ENCODE measurements around the gene MTRF1.
A peak's percentile ranks its signal among the peaks of the same experiment; 100 is the strongest.

MTRF1 gene

GRCh38 chr13:41268764-41269163 lies 5.4 kb upstream of the MTRF1 start:
- WGBS, 2 donors (ENCODE audit: extremely low coverage in 2 of 2, insufficient read length in 2 of 2, insufficient replicate concordance in 1 of 2), result no CpG with 5 or more reads among the region's 1 CpG
- Histone ChIP-seq H2BK15ac (ENCODE audit: low read length) (no peak overlapping the region), H2BK5ac (ENCODE audit: low read length) (no peak overlapping the region), H4K91ac (ENCODE audit: low read depth, low read length, poor library complexity) (no peak overlapping the region), H2AFZ (ENCODE audit: low read length) (no peak overlapping the region), H2AK5ac (ENCODE audit: low read depth, low read length) (no peak overlapping the region), H3K4me3 (ENCODE audit: low read length in 2 of 2) (no peak overlapping the region), H3K23ac (ENCODE audit: low read depth, low read length, poor library complexity) (no peak overlapping the region), H4K8ac (ENCODE audit: low read depth, low read length) (no peak overlapping the region), H3K14ac (ENCODE audit: low read length) (no peak overlapping the region), H3K4ac (ENCODE audit: low read length) (no peak overlapping the region), H3K9ac (ENCODE audit: low read depth, low read length, poor library complexity) (no peak overlapping the region), H3K4me2 (ENCODE audit: insufficient read depth, low read length, poor library complexity, severe bottlenecking) (no peak overlapping the region), H2BK120ac (ENCODE audit: low read depth, low read length) (no peak overlapping the region), H3K4me1 (ENCODE audit: control insufficient read depth in 2 of 2, insufficient read depth in 1 of 2, low read depth in 1 of 2, low read length in 2 of 2) (no peaks in the 10 kb centered on the region), H3K9me3 (replicated peaks in 1 of 2; ENCODE audit: control insufficient read depth in 2 of 2, insufficient read depth in 1 of 2, low read depth in 1 of 2, low read length in 2 of 2) (peaks cover 2 to 23% of the 10 kb centered on the region in 2 donors), H3K36me3 (replicated peaks in 1 of 2; ENCODE audit: control insufficient read depth in 2 of 2, insufficient read depth in 2 of 2, low read length in 2 of 2) (no peaks in the 10 kb centered on the region), H2BK12ac (ENCODE audit: low read length) (no peak overlapping the region), H3K27ac (replicated peaks; ENCODE audit: low read length) (no peak overlapping the region), H3K27me3 (ENCODE audit: control insufficient read depth in 3 of 3, insufficient read depth in 3 of 3, low read depth in 1 of 3, low read length in 3 of 3) (no peaks in the 10 kb centered on the region), H3K79me1 (ENCODE audit: low read depth, low read length) (no peaks in the 10 kb centered on the region), H3K18ac (ENCODE audit: low read length) (no peak overlapping the region)
- DNase-seq (ENCODE audit: low spot score), result peak; percentile 32

- no peak overlapping the region for H2BK5ac ChIP-seq (ENCODE audit: low read length)
- no peak overlapping the region for H3K14ac ChIP-seq (ENCODE audit: low read length)
- H3K79me1 ChIP-seq (ENCODE audit: low read depth, low read length), result no peaks in the 10 kb centered on the region
- H2AFZ ChIP-seq (ENCODE audit: low read length), result no peak overlapping the region
- H4K91ac ChIP-seq (ENCODE audit: low read depth, low read length, poor library complexity), result no peak overlapping the region
- H2BK120ac ChIP-seq (ENCODE audit: low read depth, low read length), result no peak overlapping the region
- H3K18ac ChIP-seq (ENCODE audit: low read length), result no peak overlapping the region
- no peak overlapping the region for H3K9ac ChIP-seq (ENCODE audit: low read depth, low read length, poor library complexity)
- H3K4me2 ChIP-seq (ENCODE audit: insufficient read depth, low read length, poor library complexity, severe bottlenecking), result no peak overlapping the region
- H2BK12ac ChIP-seq (ENCODE audit: low read length), result no peak overlapping the region
- H4K8ac ChIP-seq (ENCODE audit: low read depth, low read length), result no peak overlapping the region
- H2AK5ac ChIP-seq (ENCODE audit: low read depth, low read length), result no peak overlapping the region
- no peak overlapping the region for H3K4ac ChIP-seq (ENCODE audit: low read length)
- no peak overlapping the region for H3K27ac ChIP-seq (replicated peaks; ENCODE audit: low read length)
- H3K4me3 ChIP-seq (ENCODE audit: low read length in 2 of 2), result no peak overlapping the region
- H3K23ac ChIP-seq (ENCODE audit: low read depth, low read length, poor library complexity), result no peak overlapping the region
- H3K36me3 ChIP-seq (replicated peaks in 1 of 2; ENCODE audit: control insufficient read depth in 2 of 2, insufficient read depth in 2 of 2, low read length in 2 of 2), result peaks cover 0 to 4% of the 10 kb centered on the region in 2 donors
- DNase-seq (ENCODE audit: low spot score), result no peak
- no peak overlapping the region for H2BK15ac ChIP-seq (ENCODE audit: low read length)
- peaks cover 2 to 23% of the 10 kb centered on the region in 2 donors for H3K9me3 ChIP-seq (replicated peaks in 1 of 2; ENCODE audit: control insufficient read depth in 2 of 2, insufficient read depth in 1 of 2, low read depth in 1 of 2, low read length in 2 of 2)
- no peaks in the 10 kb centered on the region for H3K27me3 ChIP-seq (ENCODE audit: control insufficient read depth in 3 of 3, insufficient read depth in 3 of 3, low read depth in 1 of 3, low read length in 3 of 3)
- H3K4me1 ChIP-seq (ENCODE audit: control insufficient read depth in 2 of 2, insufficient read depth in 1 of 2, low read depth in 1 of 2, low read length in 2 of 2), result peaks cover 0 to 4% of the 10 kb centered on the region in 2 donors
Observed at GRCh38 chr13:41267106-41267505, 3.7 kb upstream of the MTRF1 start.

GRCh38 chr13:41259875-41260501 lies 3.4 kb downstream of the MTRF1 start:
- Histone ChIP-seq H3K4me2 (ENCODE audit: insufficient read depth, low read length, poor library complexity, severe bottlenecking) (no peak overlapping the region), H3K27me3 (ENCODE audit: control insufficient read depth in 3 of 3, insufficient read depth in 3 of 3, low read depth in 1 of 3, low read length in 3 of 3) (no peaks in the 10 kb centered on the region), H2BK12ac (ENCODE audit: low read length) (no peak overlapping the region), H4K8ac (ENCODE audit: low read depth, low read length) (no peak overlapping the region), H2BK5ac (ENCODE audit: low read length) (no peak overlapping the region), H3K9ac (ENCODE audit: low read depth, low read length, poor library complexity) (no peak overlapping the region), H3K18ac (ENCODE audit: low read length) (no peak overlapping the region), H2AK5ac (ENCODE audit: low read depth, low read length) (no peak overlapping the region), H3K9me3 (replicated peaks in 1 of 2; ENCODE audit: control insufficient read depth in 2 of 2, insufficient read depth in 1 of 2, low read depth in 1 of 2, low read length in 2 of 2) (peaks cover 0 to 5% of the 10 kb centered on the region in 2 donors), H3K14ac (ENCODE audit: low read length) (no peak overlapping the region), H4K91ac (ENCODE audit: low read depth, low read length, poor library complexity) (no peak overlapping the region), H3K23ac (ENCODE audit: low read depth, low read length, poor library complexity) (no peak overlapping the region), H3K27ac (replicated peaks; ENCODE audit: low read length) (no peak overlapping the region), H3K4ac (ENCODE audit: low read length) (no peak overlapping the region), H2BK15ac (ENCODE audit: low read length) (no peak overlapping the region), H3K36me3 (replicated peaks in 1 of 2; ENCODE audit: control insufficient read depth in 2 of 2, insufficient read depth in 2 of 2, low read length in 2 of 2) (peaks cover 10 to 65% of the 10 kb centered on the region in 2 donors), H3K79me1 (ENCODE audit: low read depth, low read length) (no peaks in the 10 kb centered on the region), H3K4me3 (ENCODE audit: low read length in 2 of 2) (no peak overlapping the region), H3K4me1 (ENCODE audit: control insufficient read depth in 2 of 2, insufficient read depth in 1 of 2, low read depth in 1 of 2, low read length in 2 of 2) (peaks cover 0 to 4% of the 10 kb centered on the region in 2 donors), H2AFZ (ENCODE audit: low read length) (no peak overlapping the region), H2BK120ac (ENCODE audit: low read depth, low read length) (no peak overlapping the region)
- no CpG with 5 or more reads among the region's 6 CpGs for WGBS, 2 donors (ENCODE audit: extremely low coverage in 2 of 2, insufficient read length in 2 of 2, insufficient replicate concordance in 1 of 2)
- no peak for DNase-seq (ENCODE audit: low spot score)

DNA sequence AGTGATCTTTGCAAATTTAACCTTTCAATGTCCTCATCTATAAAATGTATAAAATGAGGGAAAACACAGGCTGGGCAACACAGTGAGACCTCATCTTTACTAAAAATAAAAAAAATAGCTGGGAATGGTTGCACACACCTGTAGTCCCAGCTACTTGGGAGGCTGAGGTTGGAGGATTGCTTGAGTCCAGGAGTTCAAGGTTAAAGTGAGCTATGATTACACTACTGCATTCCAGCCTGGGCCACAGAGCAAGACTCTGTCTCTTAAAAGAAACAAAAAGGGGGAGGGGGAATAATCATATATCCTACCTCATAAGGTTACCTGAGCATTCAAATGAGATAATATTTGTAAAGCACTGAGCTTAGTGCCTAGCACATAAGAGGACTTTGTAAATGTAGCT lies 5.8 kb downstream of the MTRF1 start:
- no peak overlapping the region for H3K4ac ChIP-seq (ENCODE audit: low read length)
- H3K23ac ChIP-seq (ENCODE audit: low read depth, low read length, poor library complexity), result no peak overlapping the region
- no peaks in the 10 kb centered on the region for H3K79me1 ChIP-seq (ENCODE audit: low read depth, low read length)
- no peak overlapping the region for H2AK5ac ChIP-seq (ENCODE audit: low read depth, low read length)
- no peaks in the 10 kb centered on the region for H3K27me3 ChIP-seq (ENCODE audit: control insufficient read depth in 3 of 3, insufficient read depth in 3 of 3, low read depth in 1 of 3, low read length in 3 of 3)
- H3K4me2 ChIP-seq (ENCODE audit: insufficient read depth, low read length, poor library complexity, severe bottlenecking), result no peak overlapping the region
- H3K9ac ChIP-seq (ENCODE audit: low read depth, low read length, poor library complexity), result no peak overlapping the region
- H2AFZ ChIP-seq (ENCODE audit: low read length), result no peak overlapping the region
- H2BK12ac ChIP-seq (ENCODE audit: low read length), result no peak overlapping the region
- peaks cover 0 to 2% of the 10 kb centered on the region in 2 donors for H3K4me1 ChIP-seq (ENCODE audit: control insufficient read depth in 2 of 2, insufficient read depth in 1 of 2, low read depth in 1 of 2, low read length in 2 of 2)
- no peak overlapping the region for H2BK120ac ChIP-seq (ENCODE audit: low read depth, low read length)
- H3K9me3 ChIP-seq (replicated peaks in 1 of 2; ENCODE audit: control insufficient read depth in 2 of 2, insufficient read depth in 1 of 2, low read depth in 1 of 2, low read length in 2 of 2), result peaks cover 0 to 5% of the 10 kb centered on the region in 2 donors
- no peak for DNase-seq (ENCODE audit: low spot score)
- H3K4me3 ChIP-seq (ENCODE audit: low read length in 2 of 2), result no peak overlapping the region
- no peak overlapping the region for H3K14ac ChIP-seq (ENCODE audit: low read length)
- no peak overlapping the region for H3K18ac ChIP-seq (ENCODE audit: low read length)
- no peak overlapping the region for H2BK5ac ChIP-seq (ENCODE audit: low read length)
- peaks cover 11 to 85% of the 10 kb centered on the region in 2 donors for H3K36me3 ChIP-seq (replicated peaks in 1 of 2; ENCODE audit: control insufficient read depth in 2 of 2, insufficient read depth in 2 of 2, low read length in 2 of 2)
- no peak overlapping the region for H2BK15ac ChIP-seq (ENCODE audit: low read length)
- no peak overlapping the region for H4K91ac ChIP-seq (ENCODE audit: low read depth, low read length, poor library complexity)
- no peak overlapping the region for H3K27ac ChIP-seq (replicated peaks; ENCODE audit: low read length)
- no peak overlapping the region for H4K8ac ChIP-seq (ENCODE audit: low read depth, low read length)
